Neural cell (in vitro differentiated cells): ENCODE measurements around the gene PLXDC2. TPM values are rescaled to one million over a fixed set of nuclear protein-coding genes. Genes with fewer than 3 reads are reported as not detected.

Experiments used
- H2AFZ ChIP-seq: fragments of 200-600, 300-800 bp; sonication (generic), shearing (Covaris generic); 2 replicates; pipeline ENCODE4 v1.6.0; 2014; ENCODE audit warnings: low read depth, mild to moderate bottlenecking, antibody characterized with exemption, low read length, moderate library complexity
- H3F3A ChIP-seq: fragments of 200-600 bp; shearing (Covaris generic); 2 replicates; pipeline ENCODE4 v1.6.1; 2016; ENCODE audit warnings: mild to moderate bottlenecking, moderate library complexity, mixed read lengths, antibody characterized with exemption, low read length; ENCODE audit not compliant: insufficient read depth, poor library complexity, severe bottlenecking
- H3K27ac ChIP-seq: fragments of 200-600, 300-800 bp; sonication (generic), shearing (Covaris generic); 2 replicates; pipeline ENCODE4 v1.5.1; 2014; ENCODE audit warnings: mild to moderate bottlenecking, low read length, moderate library complexity
- H3K27me3 ChIP-seq: fragments of 300-800, 200-600 bp; sonication (generic), shearing (Covaris generic); 2 replicates; pipeline ENCODE4 v1.6.0; 2014; ENCODE audit warnings: mild to moderate bottlenecking, low read depth, low read length, moderate library complexity; ENCODE audit not compliant: insufficient read depth
- H3K36me3 ChIP-seq: fragments of 300-800, 200-600 bp; sonication (generic), shearing (Covaris generic); 2 replicates; pipeline ENCODE4 v1.5.1; 2014; ENCODE audit warnings: mild to moderate bottlenecking, antibody characterized with exemption, low read length, moderate library complexity; ENCODE audit not compliant: insufficient read depth
- H3K4me2 ChIP-seq: fragments of 300-800, 200-600 bp; sonication (generic), shearing (Covaris generic); 2 replicates; pipeline ENCODE4 v1.6.0; 2014; ENCODE audit warnings: mild to moderate bottlenecking, low read length
- H3K4me3 ChIP-seq: fragments of 300-800, 200-600 bp; sonication (generic), shearing (Covaris generic); 2 replicates; pipeline ENCODE4 v1.5.1; 2014; ENCODE audit warnings: mild to moderate bottlenecking, low read length, moderate library complexity
- H3K79me2 ChIP-seq: fragments of 200-600 bp; shearing (Covaris generic); replicated peaks from 2 replicates; pipeline ENCODE4 v1.6.0; 2014; ENCODE audit warnings: mild to moderate bottlenecking, low read length, moderate library complexity; ENCODE audit not compliant: insufficient read depth
- H3K9ac ChIP-seq: fragments of 300-800, 200-600 bp; sonication (generic), shearing (Covaris generic); 2 replicates; pipeline ENCODE4 v1.6.1; 2016; ENCODE audit warnings: mild to moderate bottlenecking, low read length, mixed read lengths
- H3K9me2 ChIP-seq: fragments of 200-600 bp; shearing (Covaris generic); 2 replicates; pipeline ENCODE4 v1.6.1; 2016; ENCODE audit warnings: mild to moderate bottlenecking, low read length, mixed read lengths; ENCODE audit not compliant: insufficient read depth
- H3K9me3 ChIP-seq: fragments of 200-600, 300-800 bp; sonication (generic), shearing (Covaris generic); 2 replicates; pipeline ENCODE4 v1.6.1; 2016; ENCODE audit warnings: mild to moderate bottlenecking, mixed run types, low read length, moderate library complexity, mixed read lengths
- H4K20me1 ChIP-seq: fragments of 200-600 bp; shearing (Covaris generic); 2 replicates; pipeline ENCODE4 v1.6.1; 2016; ENCODE audit warnings: mild to moderate bottlenecking, mixed run types; ENCODE audit not compliant: insufficient read depth
- CTCF ChIP-seq: fragments of 450-650 bp; IDR thresholded peaks from 2 replicates; pipeline ENCODE4 v1.5.1; 2014; ENCODE audit warnings: antibody characterized with exemption, mild to moderate bottlenecking, moderate library complexity; ENCODE audit not compliant: poor library complexity, severe bottlenecking
- EP300 ChIP-seq: fragments of 450-650 bp; conservative IDR thresholded peaks from 2 replicates; pipeline ENCODE4 v1.6.1; 2014; ENCODE audit warnings: antibody characterized with exemption, mild to moderate bottlenecking, moderate library complexity; ENCODE audit not compliant: poor library complexity, severe bottlenecking
- EZH2 ChIP-seq: fragments of 200-600, 300-800 bp; shearing (Covaris generic), sonication (generic); IDR thresholded peaks from 2 replicates; pipeline ENCODE4 v1.6.1; 2014; ENCODE audit warnings: antibody characterized with exemption, low read length, borderline replicate concordance, mild to moderate bottlenecking; ENCODE audit not compliant: insufficient read depth, poor library complexity, severe bottlenecking
- MXI1 ChIP-seq: fragments of 450-650 bp; conservative IDR thresholded peaks from 2 replicates; pipeline ENCODE4 v1.6.1; 2014; ENCODE audit warnings: antibody characterized with exemption, mild to moderate bottlenecking; ENCODE audit not compliant: poor library complexity, severe bottlenecking
- POLR2AphosphoS5 ChIP-seq: IDR thresholded peaks from 2 replicates; pipeline ENCODE4 v1.6.1; 2012
- RAD21 ChIP-seq: fragments of 450-650 bp; conservative IDR thresholded peaks from 2 replicates; pipeline ENCODE4 v1.6.1; 2014; ENCODE audit warnings: antibody characterized with exemption, mild to moderate bottlenecking, moderate library complexity
- REST ChIP-seq: IDR thresholded peaks from 2 replicates; pipeline ENCODE4 v1.6.1; 2012; ENCODE audit warnings: borderline replicate concordance
- SMC3 ChIP-seq: fragments of 450-650 bp; conservative IDR thresholded peaks from 2 replicates; pipeline ENCODE4 v1.6.1; 2014; ENCODE audit warnings: antibody characterized with exemption, mild to moderate bottlenecking, moderate library complexity; ENCODE audit not compliant: poor library complexity
- TAF1 ChIP-seq: IDR thresholded peaks from 2 replicates; pipeline ENCODE4 v1.6.1; 2012; ENCODE audit warnings: low read depth
- polyA plus RNA-seq: library from polyadenylated mRNA; depleted of rRNA; stranded (reverse); fragments of >200 nt; gene quantifications from 2 replicates; pipeline ENCODE4 v1.2.3, GENCODE V29; 2014

The PLXDC2 gene
- polyA plus RNA-seq, 1 donor from 2014 or later: 2.3 TPM

- H3F3A ChIP-seq: no peaks in the 10 kb centered on the region
- H3K27me3 ChIP-seq: no peaks in the 10 kb centered on the region
- H3K9me2 ChIP-seq: no peaks in the 10 kb centered on the region
- no peaks in the 10 kb centered on the region for H3K36me3 ChIP-seq
- no peak for TF ChIP-seq REST
- TF ChIP-seq CTCF: no peak
- no peak for TF ChIP-seq RAD21
- TF ChIP-seq POLR2AphosphoS5: no peak
- no peak for TF ChIP-seq EP300
- TF ChIP-seq SMC3: no peak
- no peak overlapping the region for H3K27ac ChIP-seq
- H3K4me3 ChIP-seq: no peak overlapping the region
- no peaks in the 10 kb centered on the region for H3K79me2 ChIP-seq
- no peak overlapping the region for H2AFZ ChIP-seq
- H3K9me3 ChIP-seq: no peaks in the 10 kb centered on the region
- H3K4me2 ChIP-seq: no peak overlapping the region
- H4K20me1 ChIP-seq: no peaks in the 10 kb centered on the region
- no peak overlapping the region for H3K9ac ChIP-seq
Observed at GRCh38 chr10:19947656-19948055, 131.4 kb downstream of the PLXDC2 start.

- Histone ChIP-seq H3F3A (no peaks in the 10 kb centered on the region), H3K4me2 (no peak overlapping the region), H3K27ac (no peak overlapping the region), H3K4me3 (no peak overlapping the region), H2AFZ (no peak overlapping the region), H4K20me1 (no peaks in the 10 kb centered on the region), H3K79me2 (no peaks in the 10 kb centered on the region), H3K27me3 (no peaks in the 10 kb centered on the region), H3K36me3 (no peaks in the 10 kb centered on the region), H3K9me2 (no peaks in the 10 kb centered on the region), H3K9me3 (no peaks in the 10 kb centered on the region), H3K9ac (no peak overlapping the region)
- no peak for TF ChIP-seq EP300
- no peak for TF ChIP-seq EZH2
- no peak for TF ChIP-seq REST
- no peak for TF ChIP-seq MXI1
- TF ChIP-seq TAF1: no peak
- TF ChIP-seq RAD21: no peak
- TF ChIP-seq POLR2AphosphoS5: no peak
- TF ChIP-seq SMC3: no peak
- TF ChIP-seq CTCF: no peak
Observed at GRCh38 chr10:19952224-19953010, 136.2 kb downstream of the PLXDC2 start.
